ENCODE results near the gene CAP2.

DNA sequence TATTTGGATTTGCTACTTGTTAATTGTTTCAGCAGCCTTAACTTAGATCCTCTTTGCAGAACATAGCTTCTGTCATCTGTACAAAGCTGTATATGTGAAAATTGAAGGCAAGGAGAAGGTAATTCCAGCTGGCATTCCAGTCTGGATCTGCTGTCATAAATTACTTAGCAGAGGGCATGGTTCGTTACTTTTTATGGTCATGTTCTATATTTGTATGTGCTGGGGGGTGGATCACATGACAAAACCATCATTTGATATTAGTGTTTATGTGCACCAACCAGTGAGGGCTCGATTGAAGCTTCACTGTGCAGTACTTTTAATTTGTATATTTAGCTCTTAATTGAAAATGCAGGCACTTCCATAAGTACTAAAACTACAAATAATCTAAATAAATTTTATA, 80.2 kb downstream of the CAP2 start:
- TF ChIP-seq GATA2 (IDR thresholded peaks at IDR 0.05; ENCODE audit: low read depth, low read length) = no peak
- no peak for TF ChIP-seq GATA3 (IDR thresholded peaks at IDR 0.05; ENCODE audit: low read depth, low read length)
